Mammary epithelial cell (primary cell): ENCODE measurements around the gene DNAH10.

Source experiments
- CTCF ChIP-seq, 2 donors: IDR thresholded peaks in 1 of 2; conservative IDR thresholded peaks in 1 of 2; 2 replicates each; pipeline ENCODE4 v1.5.1; 2011 to 2012; ENCODE audit warnings: inconsistent platforms in 2 of 2, low read length in 2 of 2, mild to moderate bottlenecking in 2 of 2, control low read depth in 1 of 2, low read depth in 1 of 2; ENCODE audit not compliant: insufficient read depth in 1 of 2; ENCODE audit errors: extremely low read depth in 1 of 2
- EZH2 ChIP-seq: IDR thresholded peaks from 2 replicates; pipeline ENCODE4 v1.6.1; 2012; ENCODE audit warnings: low read length, inconsistent platforms, borderline replicate concordance

- TF ChIP-seq CTCF (conservative IDR thresholded peaks at IDR 0.05 in 1 of 2, IDR thresholded peaks at IDR 0.05 in 1 of 2; ENCODE audit: extremely low read depth in 1 of 2, insufficient read depth in 1 of 2, low read depth in 1 of 2, low read length in 2 of 2) = no peak
- no peak for TF ChIP-seq EZH2
These were observed 189.9 kb downstream of the DNAH10 start for GRCh38 chr12:123952037-123952436.
